ENCODE measurements around the gene TIE1. TPM values are rescaled to one million over a fixed set of nuclear protein-coding genes. Genes with fewer than 3 reads are reported as not detected.

The TIE1 gene
- polyA plus RNA-seq, 1 experiment: not detected

DNA sequence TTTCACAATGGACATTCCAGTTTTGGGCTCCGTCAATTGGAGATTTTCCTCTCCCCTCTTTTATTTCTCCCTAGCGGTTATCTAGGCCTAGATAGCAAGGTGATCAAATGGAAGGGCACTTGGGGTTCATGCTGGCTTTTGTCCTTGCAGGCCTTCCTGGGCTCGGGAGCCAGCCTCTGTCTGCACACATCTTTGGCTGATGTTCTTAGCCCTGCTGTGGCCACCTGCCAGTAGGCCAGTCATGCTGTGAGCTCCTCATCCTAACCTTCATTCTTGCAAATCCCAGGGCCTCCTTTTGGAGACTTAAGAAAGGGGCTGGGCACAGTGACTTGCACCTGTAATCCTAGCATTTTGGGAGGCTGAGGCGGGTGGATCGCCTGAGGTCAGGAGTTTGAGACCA lies 13.5 kb downstream of the TIE1 start:
- H3K4me3 ChIP-seq (ENCODE audit: low read depth, low read length): no peak overlapping the region
- no peaks in the 10 kb centered on the region for H3K27me3 ChIP-seq (ENCODE audit: control insufficient read depth, insufficient read depth, low read length)
- TF ChIP-seq, protein P1, sequence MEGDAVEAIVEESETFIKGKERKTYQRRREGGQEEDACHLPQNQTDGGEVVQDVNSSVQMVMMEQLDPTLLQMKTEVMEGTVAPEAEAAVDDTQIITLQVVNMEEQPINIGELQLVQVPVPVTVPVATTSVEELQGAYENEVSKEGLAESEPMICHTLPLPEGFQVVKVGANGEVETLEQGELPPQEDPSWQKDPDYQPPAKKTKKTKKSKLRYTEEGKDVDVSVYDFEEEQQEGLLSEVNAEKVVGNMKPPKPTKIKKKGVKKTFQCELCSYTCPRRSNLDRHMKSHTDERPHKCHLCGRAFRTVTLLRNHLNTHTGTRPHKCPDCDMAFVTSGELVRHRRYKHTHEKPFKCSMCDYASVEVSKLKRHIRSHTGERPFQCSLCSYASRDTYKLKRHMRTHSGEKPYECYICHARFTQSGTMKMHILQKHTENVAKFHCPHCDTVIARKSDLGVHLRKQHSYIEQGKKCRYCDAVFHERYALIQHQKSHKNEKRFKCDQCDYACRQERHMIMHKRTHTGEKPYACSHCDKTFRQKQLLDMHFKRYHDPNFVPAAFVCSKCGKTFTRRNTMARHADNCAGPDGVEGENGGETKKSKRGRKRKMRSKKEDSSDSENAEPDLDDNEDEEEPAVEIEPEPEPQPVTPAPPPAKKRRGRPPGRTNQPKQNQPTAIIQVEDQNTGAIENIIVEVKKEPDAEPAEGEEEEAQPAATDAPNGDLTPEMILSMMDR (IDR thresholded peaks at IDR 0.05; ENCODE audit: insufficient read depth, low read depth, low read length): no peak
- CTCF ChIA-PET: interaction anchor here (0.7 kb wide), 1 partner anchor 31 kb away, joined by 3 read pairs; no protein-coding TSS in a partner anchor
- no peaks in the 10 kb centered on the region for H3K36me3 ChIP-seq (ENCODE audit: control insufficient read depth, insufficient read depth, low read length)
- no peak for DNase-seq (ENCODE audit: low read depth)
- POLR2A ChIA-PET: no interaction called here

DNA sequence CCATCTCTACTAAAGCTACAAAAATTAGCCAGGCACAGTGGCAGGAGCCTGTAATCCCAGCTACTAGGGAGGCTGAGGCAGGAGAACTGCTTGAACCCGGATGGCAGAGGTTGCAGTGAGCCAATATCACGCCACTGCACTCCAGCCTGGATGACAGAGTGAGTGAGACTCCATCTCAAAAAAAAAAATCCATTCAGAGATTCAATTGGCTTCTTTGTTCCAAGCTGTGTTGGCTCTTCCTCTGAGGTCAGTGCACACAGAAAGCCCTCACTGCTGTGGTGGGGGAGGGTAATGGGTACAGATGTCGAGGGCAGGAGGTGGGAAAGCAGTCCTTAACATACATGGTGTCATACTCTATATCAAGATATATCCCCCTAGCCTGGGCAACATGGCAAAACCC lies 14.7 kb downstream of the TIE1 start:
- DNase-seq (ENCODE audit: low read depth): no peak
- CTCF ChIA-PET: interaction anchor here (1.2 kb wide), 1 partner anchor 43 kb away, joined by 3 read pairs; no protein-coding TSS in a partner anchor
- Histone ChIP-seq H3K4me3 (ENCODE audit: low read depth, low read length) (no peak overlapping the region), H3K36me3 (ENCODE audit: control insufficient read depth, insufficient read depth, low read length) (no peaks in the 10 kb centered on the region), H3K27me3 (ENCODE audit: control insufficient read depth, insufficient read depth, low read length) (no peaks in the 10 kb centered on the region)
- POLR2A ChIA-PET: no interaction called here
- TF ChIP-seq, protein P1 (IDR thresholded peaks at IDR 0.05; ENCODE audit: insufficient read depth, low read depth, low read length): no peak

DNA sequence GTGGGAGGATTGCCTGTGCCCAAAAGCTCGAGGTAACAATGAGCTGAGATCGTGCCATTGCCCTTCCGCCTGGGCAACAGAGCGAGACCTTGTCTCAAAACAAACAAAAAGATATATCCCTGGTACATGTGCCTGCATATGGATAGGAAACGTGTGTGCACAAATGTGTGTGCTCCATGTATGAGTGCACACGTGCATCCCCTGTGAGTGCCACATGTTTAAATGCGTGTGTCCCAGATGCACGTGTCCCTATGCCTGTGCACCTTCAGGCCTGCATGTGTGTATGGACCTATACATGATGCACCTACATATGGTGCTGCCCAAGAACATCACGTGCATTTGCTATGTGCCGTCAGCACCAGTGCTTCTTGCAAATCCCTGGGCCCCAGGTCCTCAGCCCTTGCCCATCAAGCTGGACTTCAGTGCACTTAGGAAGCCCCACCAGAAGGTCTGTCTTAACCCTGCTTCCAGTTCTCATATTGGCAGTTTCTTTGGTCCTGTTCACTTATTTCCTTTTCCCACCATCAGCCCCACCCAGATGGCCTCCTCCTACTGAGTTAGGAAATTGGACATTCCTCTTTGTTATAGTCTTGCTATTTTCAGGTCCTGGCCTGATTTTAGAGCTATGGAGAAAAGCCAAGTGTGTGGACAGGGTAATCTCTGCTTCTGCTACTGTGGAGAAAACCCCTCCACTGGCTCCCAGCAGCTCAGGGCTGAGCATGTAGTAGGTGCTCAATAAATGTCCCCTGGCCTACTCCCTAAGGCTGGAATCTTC lies 15.4 kb downstream of the TIE1 start:
- H3K27me3 ChIP-seq (ENCODE audit: control insufficient read depth, insufficient read depth, low read length): no peaks in the 10 kb centered on the region
- POLR2A ChIA-PET: no interaction called here
- no peaks in the 10 kb centered on the region for H3K36me3 ChIP-seq (ENCODE audit: control insufficient read depth, insufficient read depth, low read length)
- no peak for DNase-seq (ENCODE audit: low read depth)
- no peak overlapping the region for H3K4me3 ChIP-seq (ENCODE audit: low read depth, low read length)
- CTCF ChIA-PET: interaction anchor here (0.8 to 1.2 kb wide), 2 partner anchors 12 to 42 kb away, joined by 3 read pairs; no protein-coding TSS in a partner anchor
- TF ChIP-seq, protein P1 (IDR thresholded peaks at IDR 0.05; ENCODE audit: insufficient read depth, low read depth, low read length): no peak

DNA sequence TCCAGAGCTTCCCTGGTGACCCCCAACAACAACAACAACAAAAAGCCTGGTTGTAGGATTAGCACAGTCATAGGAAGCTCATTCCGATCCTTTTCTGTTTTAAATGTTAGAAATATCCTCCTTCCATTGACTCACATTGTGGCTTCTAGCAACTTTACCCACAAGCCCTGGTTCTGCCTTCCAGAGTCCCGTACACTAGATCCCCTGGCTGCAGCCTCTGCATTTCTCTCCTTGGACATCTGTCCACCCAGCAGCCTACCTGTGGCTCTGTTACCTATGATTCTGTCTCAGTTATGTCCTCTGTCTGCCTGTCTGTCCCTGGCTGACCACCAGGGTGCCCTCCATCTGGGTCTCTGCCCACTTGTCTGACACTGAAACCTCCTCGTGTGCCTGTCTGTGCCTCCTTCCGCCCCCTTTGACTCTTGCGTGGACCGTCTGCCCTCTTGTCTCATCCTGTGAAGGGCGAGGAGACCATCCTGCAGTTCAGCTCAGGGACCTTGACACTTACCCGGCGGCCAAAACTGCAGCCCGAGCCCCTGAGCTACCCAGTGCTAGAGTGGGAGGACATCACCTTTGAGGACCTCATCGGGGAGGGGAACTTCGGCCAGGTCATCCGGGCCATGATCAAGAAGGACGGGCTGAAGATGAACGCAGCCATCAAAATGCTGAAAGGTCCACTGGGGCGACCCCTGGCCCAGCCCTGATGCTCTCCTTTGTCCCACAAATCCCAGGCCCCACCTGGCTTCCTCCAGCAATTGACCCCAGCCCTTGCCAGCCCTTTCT lies 16.1 kb downstream of the TIE1 start:
- ChIA-PET CTCF (interaction anchor here (0.8 to 1.3 kb wide), 3 partner anchors 9 to 41 kb away, joined by 3 read pairs; no protein-coding TSS in a partner anchor), POLR2A (no interaction called here)
- TF ChIP-seq, protein P1 (IDR thresholded peaks at IDR 0.05; ENCODE audit: insufficient read depth, low read depth, low read length): peak; percentile 18; the same call in 1 of the 2 replicates
- no peaks in the 10 kb centered on the region for H3K36me3 ChIP-seq (ENCODE audit: control insufficient read depth, insufficient read depth, low read length)
- DNase-seq (ENCODE audit: low read depth): no peak
- H3K4me3 ChIP-seq (ENCODE audit: low read depth, low read length): no peak overlapping the region
- H3K27me3 ChIP-seq (ENCODE audit: control insufficient read depth, insufficient read depth, low read length): no peaks in the 10 kb centered on the region

Data from BJ (cell line).